NOMO-1 treated with dmso at 0.1 percent for 144 hours (cell line): ENCODE data around the gene NEDD4L.

Experiments used
- DNase-seq: peaks from one replicate; lab custom pipeline; 2025; ENCODE audit not compliant: unreplicated experiment; lab: John Stamatoyannopoulos, UW

Gene NEDD4L

DNA sequence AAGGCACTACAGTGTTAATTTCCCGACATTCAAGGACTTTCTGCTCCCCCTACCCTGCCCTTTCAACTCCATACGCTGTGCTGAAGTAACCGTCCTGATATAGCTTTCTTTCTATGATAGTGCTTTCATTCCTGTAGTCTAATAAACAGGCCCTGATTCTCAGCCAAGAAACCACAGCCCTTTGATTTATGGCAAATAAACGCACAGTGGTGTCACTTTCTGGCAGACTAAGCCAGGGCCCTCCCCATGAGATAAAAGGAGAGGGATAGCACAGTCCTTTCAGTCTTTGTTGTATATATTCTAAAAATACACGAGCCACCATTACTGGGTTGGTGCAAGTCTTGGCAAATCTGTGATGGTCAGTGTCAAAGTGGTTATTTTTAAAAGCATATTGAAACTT, 293.7 kb downstream of the NEDD4L start:
- no peak for DNase-seq

DNA sequence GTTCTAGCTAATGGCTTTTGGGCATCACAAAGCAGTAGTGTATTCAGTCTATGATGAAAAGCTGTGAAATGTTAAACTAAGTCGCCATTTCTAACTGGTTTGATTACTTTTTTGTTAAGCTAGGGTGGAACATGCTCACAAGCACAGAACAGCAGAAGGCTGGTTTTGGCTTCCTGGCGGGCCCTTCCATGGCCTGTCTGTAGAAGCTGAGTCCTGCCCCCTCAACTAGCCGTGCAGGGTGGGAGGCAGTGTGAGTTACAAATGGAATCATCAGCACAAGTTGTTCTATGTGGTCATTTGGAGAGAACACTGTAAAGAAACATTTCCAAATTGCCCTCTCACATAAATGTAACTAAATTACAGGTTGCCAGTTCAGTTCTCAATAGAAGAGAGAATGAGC, 294.1 kb downstream of the NEDD4L start:
- no peak for DNase-seq

DNA sequence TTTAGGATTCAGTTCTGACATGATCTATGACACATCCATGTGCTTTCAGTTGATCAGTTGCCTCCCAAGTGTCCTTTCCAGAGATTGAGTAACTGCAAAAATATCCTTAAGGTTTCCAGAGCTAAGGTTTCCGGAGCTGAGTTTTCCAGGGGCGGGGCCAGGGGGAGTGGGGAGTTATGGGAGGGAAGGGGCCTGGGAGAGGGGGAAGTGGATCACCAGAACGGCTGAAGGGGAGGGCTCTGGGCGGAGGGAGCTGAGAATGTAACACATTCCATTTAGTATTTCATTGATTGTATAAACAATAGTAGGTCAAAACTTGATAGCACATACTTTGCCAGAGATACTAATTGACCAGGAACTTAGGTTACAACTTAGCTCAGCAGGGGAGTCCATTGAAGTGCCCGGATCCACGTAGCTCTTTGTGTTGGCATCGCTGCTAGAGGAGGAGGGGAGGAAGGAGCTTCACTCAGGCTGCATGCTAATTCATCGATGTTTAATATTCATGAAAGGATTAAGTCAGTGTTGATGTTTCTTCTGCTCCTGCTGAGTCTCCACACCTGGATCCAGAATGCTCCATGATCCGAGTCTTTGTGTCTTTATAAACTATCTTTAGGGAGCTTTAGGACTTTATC, 295.1 kb downstream of the NEDD4L start:
- no peak for DNase-seq

DNA sequence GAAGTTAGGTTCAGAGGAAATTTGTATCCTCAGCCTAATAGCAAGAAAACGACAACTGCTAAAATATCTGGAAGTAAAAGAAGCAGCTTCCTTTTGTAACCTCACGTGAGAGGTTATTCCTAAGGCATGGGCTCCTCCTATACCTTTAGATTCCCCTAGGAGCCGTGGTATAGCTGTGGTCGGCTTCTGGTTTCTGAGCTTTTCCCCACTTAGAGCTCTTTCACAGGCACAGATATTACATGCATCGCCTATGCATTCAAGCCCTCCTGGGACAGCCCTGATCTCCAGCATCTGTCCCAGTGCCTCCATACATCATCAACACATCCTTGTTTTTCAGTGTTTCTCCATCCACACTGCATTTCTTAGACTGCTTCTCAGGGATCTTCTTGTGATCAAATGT, 295.9 kb downstream of the NEDD4L start:
- DNase-seq: no peak

- peak; percentile 21 for DNase-seq
Measured at GRCh38 chr18:58341916-58342315, 297.9 kb downstream of the NEDD4L start.

DNA sequence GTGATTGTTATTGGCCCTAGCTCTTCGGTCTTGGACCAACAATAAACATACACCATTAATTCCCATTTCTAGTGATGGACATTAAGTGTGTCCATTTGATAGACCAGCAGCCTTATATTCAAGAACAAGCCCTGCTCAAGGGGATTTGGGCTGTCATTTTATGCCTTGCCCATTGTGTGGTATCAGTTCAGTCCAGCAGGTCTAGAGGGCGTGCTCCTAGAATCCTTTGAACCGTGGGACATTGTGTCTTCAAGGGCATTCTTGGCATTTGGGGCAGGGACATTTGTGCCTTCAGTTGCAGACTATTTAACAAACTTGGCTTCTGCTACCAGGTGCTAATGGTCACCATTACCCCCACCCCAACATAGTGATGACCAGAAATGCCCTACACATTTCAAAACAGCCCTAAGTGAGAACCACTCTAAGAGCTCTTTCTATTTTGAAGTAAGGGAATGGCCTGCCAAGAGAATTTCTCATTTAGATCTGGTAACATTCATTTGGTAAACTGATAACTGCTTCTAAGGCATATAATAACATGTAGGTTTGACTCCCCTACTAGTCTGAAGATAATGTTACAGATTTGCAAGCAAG, 300.1 kb downstream of the NEDD4L start:
- DNase-seq: no peak

- no peak for DNase-seq
Measured at GRCh38 chr18:58344861-58345463, 300.9 kb downstream of the NEDD4L start.

DNA sequence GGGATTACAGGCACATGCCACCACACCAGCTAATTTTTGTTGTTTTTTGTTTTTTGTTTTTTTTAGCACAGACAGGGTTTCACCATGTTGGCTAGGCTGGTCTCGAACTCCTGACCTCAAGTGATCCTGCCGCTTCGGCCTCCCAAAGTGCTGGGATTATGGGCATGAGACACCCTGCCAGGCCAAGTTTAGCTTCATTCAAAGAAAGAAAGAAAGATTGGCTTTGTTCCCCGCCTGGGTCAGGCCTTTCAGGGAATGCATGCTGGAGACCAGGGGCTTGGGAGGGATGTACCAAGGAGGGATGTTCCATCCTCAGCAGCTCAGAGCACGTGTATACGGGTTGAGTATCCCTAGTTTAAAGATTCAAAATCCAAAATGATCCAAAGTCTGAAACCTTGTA, 301.8 kb downstream of the NEDD4L start:
- no peak for DNase-seq

DNA sequence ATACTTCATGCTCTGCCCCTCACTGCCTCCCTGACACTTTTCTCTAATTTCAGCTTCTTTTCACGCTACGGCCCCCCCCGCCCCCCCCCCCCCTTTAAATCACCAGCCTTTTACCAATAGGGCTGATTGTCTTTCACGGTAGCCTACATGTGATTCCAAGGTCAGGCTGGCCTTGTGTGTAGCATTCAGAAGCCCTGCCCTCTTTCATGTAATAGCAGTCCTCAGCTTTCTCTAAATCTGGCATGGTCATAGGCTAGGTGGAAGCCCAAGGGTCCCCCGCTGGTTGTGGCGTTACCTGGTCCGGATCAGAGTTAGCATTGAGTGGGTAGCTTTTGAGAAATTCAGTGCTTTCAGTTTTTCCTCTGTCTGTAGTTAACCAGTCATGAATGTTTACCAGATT, 303.1 kb downstream of the NEDD4L start:
- DNase-seq: no peak

DNA sequence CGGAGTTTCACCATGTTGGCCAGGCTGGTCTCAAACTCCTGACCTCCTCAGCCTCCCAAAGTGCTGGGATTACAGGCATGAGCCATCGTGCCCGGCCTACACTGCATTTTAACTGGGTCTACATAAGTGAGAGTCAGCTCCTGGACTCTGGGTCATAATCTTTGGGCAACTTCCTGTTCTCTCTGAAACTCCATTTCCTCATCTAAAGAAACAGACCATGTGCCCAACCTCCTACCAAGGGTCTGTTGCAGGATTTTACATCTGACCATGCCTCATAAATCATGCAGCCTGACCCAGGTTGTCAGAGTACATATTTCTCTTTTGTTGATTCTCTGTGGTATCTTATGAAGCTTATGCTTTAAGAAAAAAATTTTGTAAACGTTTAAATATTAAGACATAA, 304.5 kb downstream of the NEDD4L start:
- DNase-seq: peak; percentile 67

DNA sequence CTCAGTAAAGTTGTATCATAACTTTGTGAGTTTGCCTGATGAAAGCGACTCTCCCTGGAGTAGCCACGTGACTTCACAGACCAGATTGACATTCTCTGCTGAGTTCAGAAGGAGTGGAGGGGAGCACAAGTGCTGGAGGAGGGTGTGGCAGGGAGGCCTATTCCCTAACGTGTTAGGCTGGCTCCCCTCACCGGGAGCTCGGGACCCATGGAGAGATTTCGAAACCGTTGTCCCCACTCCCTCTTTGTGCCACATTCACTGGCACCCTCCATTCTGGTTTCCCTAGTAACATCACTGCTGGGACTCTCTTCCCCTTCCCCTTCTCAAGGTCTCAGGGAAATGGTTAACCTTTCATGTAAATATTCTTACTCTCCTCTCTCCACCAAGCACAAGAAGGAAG, 304.9 kb downstream of the NEDD4L start:
- peak; percentile 61 for DNase-seq

- no peak for DNase-seq
Measured at GRCh38 chr18:58349650-58350049, 305.6 kb downstream of the NEDD4L start.

DNA sequence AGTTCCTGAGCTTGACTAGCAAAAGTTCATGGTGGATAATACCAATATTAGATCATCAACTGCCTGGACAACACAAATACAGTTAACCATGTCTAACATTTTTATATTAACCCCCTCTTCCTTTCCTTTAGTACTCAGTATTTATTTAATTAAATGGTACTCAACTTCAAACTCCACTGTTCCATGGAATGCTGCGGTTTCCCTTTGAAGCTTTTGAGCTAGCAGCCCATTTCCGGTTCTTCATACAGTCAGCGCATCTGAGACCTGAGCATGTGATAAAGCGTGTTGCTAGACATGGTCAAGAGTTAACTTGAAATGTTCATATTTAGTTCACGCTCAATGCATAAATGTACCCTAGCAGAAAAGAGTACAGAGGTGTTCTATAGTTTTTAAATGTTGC, 306.5 kb downstream of the NEDD4L start:
- no peak for DNase-seq

GRCh38 chr18:58351776-58352175, 307.8 kb downstream of the NEDD4L start:
- no peak for DNase-seq

DNA sequence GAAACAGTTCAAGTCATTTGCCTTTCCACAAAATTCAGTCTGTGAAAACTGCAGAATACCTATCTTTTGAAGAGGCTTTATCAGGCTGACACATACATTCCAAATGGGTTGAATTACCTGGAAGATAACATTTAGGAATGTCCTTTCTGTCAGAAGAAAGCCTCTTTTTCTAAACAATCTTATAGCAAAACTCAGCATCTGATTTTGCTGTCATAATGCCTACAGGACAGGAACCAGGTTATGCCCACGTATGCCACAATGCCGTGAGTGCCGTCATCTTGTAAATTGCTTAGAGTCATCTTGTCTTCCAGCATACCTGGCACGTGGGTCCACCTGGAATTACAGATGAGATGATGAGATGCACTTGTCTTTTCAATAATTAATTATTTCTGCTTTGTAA, 309.6 kb downstream of the NEDD4L start:
- no peak for DNase-seq

- DNase-seq: no peak
Measured at GRCh38 chr18:58354051-58354450, 310.0 kb downstream of the NEDD4L start.

- no peak for DNase-seq
Measured at GRCh38 chr18:58354791-58355190, 310.8 kb downstream of the NEDD4L start.

- DNase-seq: no peak
Measured at GRCh38 chr18:58355243-58355642, 311.2 kb downstream of the NEDD4L start.

GRCh38 chr18:58359218-58359617, 315.2 kb downstream of the NEDD4L start:
- no peak for DNase-seq

GRCh38 chr18:58359620-58360019, 315.6 kb downstream of the NEDD4L start:
- DNase-seq: no peak

DNA sequence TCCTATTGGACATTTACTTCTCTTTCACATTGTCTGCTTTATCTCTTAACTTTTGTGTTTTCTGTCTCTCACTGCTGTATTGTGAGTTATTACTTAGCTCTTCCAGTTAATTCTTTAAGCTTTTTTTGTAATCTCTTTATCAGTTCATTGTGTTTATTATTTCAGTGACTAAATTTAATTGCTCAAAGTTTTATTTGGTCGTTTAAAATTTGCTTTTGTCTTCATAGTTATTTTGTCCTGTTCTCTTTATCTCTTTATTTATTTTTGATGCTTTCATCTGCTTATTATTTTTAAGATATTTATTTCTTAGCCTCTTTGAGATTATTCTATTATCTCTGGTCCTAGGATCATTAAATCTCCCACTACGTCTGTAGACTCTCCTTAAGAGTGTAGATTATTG, 316.3 kb downstream of the NEDD4L start:
- DNase-seq: no peak

- DNase-seq: no peak
Measured at GRCh38 chr18:58361212-58361611, 317.2 kb downstream of the NEDD4L start.
